Globus pallidus (tissue), 1 donor: Measurements from ENCODE around the gene CCDC74A.
A peak's percentile ranks its signal among the peaks of the same experiment; 100 is the strongest.
"Not testable (repeated sequence)": the region's sequence is repeated elsewhere in the genome, so short reads cannot be mapped to it uniquely, and the experiment has no call there.

ENCODE experiments used
- DNase-seq: peaks from one replicate; pipeline ENCODE4 v3.0.0-alpha.2; 2015; ENCODE audit warnings: low spot score

CCDC74A gene

GRCh38 chr2:131527131-131528001 is at the start of gene CCDC74A:
CCDC74A (plus strand) TSS chr2:131527888; CDS start chr2:131527971, 83 bp downstream.
- peak; percentile 36 for DNase-seq

GRCh38 chr2:131478074-131478849 is 49.4 kb upstream of the CCDC74A start:
- not testable (repeated sequence) for DNase-seq

- not testable (repeated sequence) for DNase-seq
These were observed 48.7 kb upstream of the CCDC74A start for GRCh38 chr2:131478850-131479461.

GRCh38 chr2:131480351-131480750 is 47.3 kb upstream of the CCDC74A start:
- not testable (repeated sequence) for DNase-seq

- not testable (repeated sequence) for DNase-seq
These were observed 45.1 kb upstream of the CCDC74A start for GRCh38 chr2:131482506-131483155.

- not testable (repeated sequence) for DNase-seq
These were observed 43.5 kb upstream of the CCDC74A start for GRCh38 chr2:131483981-131484820.

GRCh38 chr2:131484906-131485460 is 42.7 kb upstream of the CCDC74A start:
- not testable (repeated sequence) for DNase-seq

- not testable (repeated sequence) for DNase-seq
These were observed 41.3 kb upstream of the CCDC74A start for GRCh38 chr2:131486201-131486902.

GRCh38 chr2:131488306-131489205 is 39.1 kb upstream of the CCDC74A start:
- no peak for DNase-seq

- DNase-seq = peak; percentile 16
These were observed 36.8 kb upstream of the CCDC74A start for GRCh38 chr2:131490616-131491468.

- not testable (repeated sequence) for DNase-seq
These were observed 36.2 kb upstream of the CCDC74A start for GRCh38 chr2:131491469-131491836.

GRCh38 chr2:131492015-131492417 is 35.7 kb upstream of the CCDC74A start, which contains the start of gene MZT2A:
MZT2A (minus strand) TSS chr2:131492397; CDS start chr2:131492376, 21 bp downstream.
- not testable (repeated sequence) for DNase-seq

GRCh38 chr2:131492418-131493198 is 35.1 kb upstream of the CCDC74A start:
- DNase-seq = peak; percentile 90

- no peak for DNase-seq
These were observed 34.3 kb upstream of the CCDC74A start for GRCh38 chr2:131493199-131493968.

- DNase-seq = not testable (repeated sequence)
These were observed 32.2 kb upstream of the CCDC74A start for GRCh38 chr2:131495506-131495905.

GRCh38 chr2:131498321-131498973 is 29.2 kb upstream of the CCDC74A start:
- DNase-seq = not testable (repeated sequence)
